Measurements from ENCODE around the gene AQP12A.
"Not testable (repeated sequence)": the region's sequence is repeated elsewhere in the genome, so short reads cannot be mapped to it uniquely, and the experiment has no call there.

Gene AQP12A

DNA sequence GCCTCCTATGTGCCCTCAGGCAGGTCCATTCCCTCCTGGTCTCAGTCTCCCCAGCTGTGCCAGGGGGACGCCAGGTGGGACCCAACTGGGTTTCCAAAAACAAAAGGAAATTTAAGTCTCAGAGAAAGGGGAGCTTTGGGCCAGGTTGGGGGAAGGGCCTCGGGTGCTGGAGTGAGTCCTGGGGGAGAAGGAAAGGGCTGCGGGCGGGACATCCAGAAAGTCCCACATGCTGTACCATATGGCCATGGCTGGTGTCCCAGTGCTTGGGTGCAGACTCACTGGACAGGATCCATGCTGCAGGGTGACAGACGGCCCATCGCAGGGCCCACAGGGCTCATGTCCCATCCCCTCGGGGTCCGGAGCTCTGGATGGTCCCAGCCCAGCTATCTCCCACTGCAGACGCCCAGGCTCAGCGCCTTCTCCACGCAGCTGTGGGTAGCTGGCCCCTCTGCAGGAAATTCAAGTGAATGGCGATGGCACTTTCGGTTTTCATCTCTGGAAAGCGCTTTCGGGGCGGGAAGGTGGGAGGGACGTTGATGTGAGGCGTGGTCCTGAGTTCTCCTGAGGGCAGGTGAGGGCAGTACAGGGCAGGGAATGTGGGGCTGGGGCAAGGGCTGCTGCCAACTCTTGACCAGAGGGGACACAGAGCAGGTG, 1.1 kb upstream of the AQP12A start:
- DNase-seq: not testable (repeated sequence)

DNA sequence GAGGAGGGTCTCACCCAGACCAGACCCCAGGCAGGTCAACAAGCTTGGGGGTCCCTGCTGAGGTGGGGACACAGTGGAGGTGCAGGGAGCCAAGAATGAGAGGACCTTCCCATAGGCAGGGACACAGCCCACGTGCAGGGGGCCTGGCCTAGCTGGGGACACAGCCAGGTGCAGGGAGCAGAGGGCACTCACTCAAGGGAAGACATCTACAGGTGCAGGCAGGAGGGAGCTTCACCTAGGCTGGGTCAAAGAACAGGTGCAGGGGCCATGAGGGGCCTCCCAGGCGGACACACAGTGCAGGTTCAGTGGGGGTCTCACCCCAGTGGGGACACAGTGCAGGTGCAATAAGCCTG, 615 bp upstream of the AQP12A start:
- not testable (repeated sequence) for DNase-seq

DNA sequence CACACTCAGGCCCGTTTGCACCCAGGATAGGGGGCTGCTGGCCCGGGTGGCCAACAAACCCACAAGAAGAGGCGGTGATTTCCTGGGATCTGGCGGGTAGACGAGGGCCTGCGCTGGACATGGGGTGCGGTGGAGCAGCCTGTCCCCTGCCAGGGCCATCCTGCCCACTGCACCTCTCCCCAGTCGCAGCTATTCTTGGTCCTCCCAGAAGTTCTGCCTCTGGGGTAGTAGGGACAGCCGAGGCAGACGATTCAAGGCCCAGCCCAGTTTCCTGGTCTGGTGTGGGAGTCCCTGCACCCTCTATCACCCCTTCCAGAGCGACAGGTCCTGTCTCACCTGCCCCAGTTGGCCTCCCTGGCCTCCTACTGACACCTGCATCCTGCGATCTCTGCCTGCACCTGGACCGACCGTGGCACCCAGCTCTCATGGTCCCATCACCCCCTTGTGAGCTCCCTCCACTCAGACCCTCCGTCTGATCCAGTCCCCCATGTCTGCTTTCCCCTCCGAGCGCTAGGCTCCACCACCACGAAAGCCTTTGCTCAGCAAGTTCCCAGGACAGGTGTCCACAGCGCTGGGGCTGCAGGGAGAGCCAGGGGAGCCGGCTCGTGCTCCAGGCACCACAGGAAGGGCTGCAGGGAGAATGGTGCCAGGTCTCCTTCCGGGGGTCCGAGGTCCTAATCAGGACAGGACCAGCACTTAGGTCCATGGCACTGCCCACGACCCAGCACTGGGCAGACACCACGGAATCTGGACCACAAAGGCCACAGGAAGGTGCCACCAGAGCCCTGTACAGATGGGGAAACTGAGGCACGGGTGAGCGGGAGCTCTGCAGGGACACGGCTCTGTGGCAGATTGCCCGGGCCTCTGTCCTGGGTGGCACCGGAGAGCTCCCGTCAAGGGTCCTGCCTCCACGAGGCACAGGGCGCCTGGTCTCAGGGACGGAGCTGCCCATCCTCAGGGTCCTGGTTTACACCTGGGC, 1.2 kb downstream of the AQP12A start:
- not testable (repeated sequence) for DNase-seq

DNA sequence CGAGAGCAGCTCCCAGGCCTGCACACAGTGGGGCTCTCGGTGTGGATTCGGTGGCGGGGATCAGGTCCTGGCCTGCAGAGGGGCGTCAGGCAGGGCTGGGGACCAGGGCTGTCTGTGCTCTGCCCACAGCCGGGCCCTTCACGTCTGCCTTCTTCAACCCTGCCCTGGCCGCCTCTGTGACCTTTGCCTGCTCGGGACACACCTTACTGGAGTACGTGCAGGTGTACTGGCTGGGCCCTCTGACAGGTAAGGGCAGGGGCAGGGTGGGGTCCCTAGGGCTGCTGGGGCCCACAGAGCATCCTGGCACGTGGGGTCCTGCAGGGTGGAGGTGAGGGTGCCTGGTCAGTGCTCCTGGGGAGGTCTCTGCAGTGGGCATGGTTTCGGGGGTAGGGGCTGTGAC, 2.6 kb downstream of the AQP12A start:
- DNase-seq: not testable (repeated sequence)

DNA sequence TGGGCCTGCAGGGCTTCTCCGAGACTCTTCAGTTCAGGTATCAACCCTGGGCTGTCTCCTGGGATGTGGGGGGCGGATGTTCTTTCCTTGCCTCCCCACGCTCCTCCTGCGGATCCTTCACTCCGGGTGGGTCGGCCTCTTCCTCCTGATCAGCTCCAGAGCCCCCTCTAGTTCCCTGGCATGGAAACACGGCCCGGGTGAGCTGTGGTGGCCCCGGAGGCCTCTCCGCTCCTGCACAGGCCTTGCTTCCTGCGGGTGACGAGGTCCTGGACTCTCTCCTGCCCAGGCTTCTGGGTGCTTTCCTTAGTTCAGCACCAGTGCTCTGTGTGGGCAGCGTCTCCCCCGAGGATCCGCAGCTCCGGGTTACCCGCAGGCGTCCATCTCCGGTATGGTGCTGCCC, 3.9 kb downstream of the AQP12A start:
- not testable (repeated sequence) for DNase-seq

DNA sequence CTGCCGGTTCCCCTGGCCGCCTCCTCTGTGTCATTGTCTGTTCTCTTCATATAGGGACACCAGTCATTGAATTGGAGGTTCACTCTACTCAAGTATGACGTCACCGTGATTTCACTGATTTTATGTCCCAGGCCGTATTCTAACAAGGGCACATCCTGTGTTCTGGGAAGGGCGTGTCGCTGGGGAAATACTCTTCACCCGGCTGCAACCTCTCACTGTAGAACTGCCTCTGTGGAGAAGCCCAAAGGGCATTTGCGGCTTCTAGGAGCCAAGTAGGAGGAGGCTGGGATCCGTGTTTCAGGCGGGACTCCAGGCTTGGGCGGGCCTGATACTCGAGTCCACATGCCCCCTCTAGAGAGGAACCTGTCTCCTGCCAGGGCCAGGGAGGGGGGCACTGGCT, 4.8 kb downstream of the AQP12A start:
- DNase-seq: not testable (repeated sequence)

DNA sequence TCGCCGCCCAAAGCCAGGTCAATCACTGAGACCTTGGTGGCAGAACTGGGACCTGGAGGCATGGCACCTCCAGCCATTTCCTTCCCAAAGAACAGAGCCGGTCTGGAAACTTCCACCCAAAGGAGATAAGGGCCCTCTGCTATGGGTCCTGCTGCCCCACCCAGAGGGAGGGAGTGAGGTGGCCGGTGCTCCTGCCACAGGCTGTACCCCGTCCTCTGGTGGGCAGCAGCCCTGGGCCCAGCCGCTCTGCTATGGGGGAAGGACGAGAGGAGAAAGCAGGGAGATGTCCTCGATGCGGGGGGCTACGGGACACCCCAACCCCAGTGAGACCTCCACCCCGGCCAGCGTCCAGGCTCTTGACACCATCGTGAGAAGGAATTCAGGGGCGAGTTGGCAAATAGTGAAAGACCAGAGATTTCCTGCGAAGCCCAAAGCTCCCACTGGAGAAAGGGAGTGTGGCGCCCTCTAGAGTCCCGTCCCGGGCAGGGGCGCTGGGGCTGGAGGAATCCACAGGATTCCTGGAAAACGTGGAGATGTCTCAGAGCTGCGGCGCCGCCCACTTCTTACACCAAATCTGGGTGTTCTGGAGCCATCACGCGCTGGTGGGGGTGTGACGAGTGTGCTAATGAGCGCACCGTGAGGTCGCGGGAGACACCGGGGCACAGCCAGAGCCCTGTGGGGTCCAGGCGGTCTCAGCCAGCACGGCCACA, 7.3 kb downstream of the AQP12A start:
- not testable (repeated sequence) for DNase-seq

DNA sequence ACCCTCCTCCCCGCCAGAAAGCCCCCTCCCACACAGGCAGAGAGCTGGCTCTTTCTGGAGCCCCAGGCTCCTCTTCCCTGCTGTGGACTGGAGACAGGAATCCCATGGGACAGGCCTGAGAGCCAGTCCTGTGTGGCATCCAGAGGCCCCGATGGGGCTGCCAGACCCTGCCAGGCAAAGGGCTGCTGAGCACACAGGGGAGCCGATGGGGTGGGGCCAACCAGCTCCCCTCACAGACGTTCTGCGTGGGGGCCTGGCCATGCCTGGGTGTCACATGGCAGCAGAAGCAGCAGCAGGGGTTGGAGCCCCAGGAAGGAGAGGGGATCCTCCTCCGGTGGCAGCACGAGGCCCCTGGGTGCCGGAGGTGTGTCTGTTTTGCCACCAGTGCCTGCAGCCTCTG, 8.2 kb downstream of the AQP12A start:
- DNase-seq: not testable (repeated sequence)

DNA sequence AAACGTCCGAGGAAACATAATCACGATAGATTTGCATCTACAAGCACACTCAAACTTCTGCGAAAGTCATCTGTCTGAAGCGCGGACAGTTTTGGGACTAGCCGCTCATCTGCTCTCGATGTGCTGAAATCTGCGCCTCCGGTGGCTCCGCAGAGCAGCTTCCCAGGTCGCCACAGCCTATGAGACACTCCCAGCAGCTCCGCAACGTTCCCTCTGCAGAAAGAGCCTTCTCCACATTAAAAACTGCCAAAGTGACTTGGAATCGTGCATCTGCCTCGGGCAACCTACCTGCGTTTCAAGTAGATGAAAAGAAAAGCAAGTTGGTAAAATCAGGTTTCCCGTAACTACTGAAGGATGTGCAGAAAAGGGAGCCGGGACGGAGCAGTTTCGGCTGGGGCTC, 8.9 kb downstream of the AQP12A start:
- not testable (repeated sequence) for DNase-seq

DNA sequence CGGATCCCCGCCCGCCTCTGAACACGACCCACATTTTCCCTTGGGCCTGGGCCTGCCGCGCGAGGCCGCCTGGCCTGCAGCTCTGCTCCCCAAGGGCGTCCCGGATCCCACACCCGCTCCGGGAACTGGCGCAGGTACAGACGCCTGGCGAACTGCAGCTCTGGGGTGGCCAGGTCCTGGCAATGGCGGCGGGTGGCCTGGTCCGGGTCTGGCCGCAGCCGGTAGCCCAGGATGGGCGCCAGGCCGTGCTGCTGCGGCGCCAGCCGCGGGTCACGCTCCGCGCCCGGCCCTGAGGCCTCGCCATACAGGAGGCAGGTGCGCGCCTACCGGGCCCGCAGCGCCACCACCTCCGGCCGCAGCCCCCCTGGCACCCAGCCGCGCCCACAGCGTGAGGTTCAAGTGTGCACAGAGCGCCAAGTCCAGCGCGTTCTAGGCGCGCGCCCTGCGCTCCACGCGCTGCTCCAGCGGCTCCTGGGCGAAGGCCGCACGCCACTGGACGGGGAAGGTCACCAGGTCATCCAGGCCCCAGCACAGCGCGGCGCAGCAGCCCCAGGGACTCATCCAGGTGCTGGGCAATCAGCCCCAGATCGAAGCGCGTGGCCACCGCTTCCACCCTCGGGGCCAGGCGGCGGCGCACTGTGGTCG, 9.5 kb downstream of the AQP12A start:
- no peak for DNase-seq

DNA sequence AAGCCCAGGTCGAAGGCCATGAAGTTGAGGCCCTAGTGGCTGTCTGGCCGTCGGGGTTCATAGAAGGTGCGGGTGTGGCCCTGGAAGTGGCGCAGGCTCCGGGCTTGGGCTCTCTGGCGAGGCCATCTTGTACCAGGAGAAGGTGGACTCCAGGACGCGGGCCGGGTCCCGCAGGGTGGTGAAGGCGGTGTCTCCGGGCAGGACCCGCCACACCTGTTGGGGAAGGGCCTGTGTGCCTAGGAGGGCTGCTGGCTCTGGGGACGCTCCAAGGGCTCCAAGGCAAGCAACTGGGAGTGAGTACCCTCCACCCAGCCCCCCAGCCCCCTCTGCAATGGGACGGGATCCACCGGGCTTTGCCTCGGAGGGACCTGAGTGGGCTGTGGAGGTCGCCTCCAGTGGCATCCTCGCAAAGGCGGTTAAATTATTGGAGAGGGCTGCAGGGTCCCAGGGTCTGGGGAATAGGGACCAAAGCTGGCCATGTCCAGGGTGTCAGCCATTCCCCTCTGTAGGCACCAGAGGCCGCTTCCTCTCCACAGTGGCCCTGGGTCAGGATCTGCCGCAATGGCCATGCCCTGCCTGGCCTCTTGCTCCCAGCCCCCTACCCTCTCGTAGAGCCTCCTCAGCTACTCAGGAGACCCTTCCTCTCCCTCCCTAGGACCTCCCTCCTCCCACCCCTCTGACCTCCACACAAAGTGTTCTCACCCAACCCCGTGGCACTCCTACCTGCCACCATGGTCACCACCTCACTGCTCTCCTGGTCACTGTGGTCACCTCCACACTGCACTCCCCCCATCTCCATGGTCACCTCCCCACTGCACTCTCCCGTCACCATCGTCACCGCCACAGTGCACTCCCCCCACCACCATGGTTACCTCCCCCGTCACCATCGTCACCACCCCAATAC, 10.3 kb downstream of the AQP12A start:
- DNase-seq: no peak

DNA sequence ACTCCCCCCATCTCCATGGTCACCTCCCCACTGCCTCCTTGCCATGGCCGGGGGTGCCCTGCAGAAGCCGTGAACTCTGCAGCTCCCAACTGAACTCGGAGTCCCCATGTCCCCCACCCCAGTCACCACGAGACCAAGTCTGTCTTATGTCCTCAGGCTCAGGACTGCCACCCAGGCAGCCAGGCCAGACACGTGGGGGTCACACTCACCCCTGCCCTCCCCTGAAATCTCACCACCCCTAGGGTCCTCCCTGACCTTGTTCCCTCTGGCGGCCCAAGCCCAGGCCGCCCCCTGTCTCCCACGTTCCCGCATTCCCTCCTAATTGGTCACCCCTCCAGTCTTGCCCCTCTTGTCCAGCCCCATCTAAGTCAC, 11.0 kb downstream of the AQP12A start:
- no peak for DNase-seq

DNA sequence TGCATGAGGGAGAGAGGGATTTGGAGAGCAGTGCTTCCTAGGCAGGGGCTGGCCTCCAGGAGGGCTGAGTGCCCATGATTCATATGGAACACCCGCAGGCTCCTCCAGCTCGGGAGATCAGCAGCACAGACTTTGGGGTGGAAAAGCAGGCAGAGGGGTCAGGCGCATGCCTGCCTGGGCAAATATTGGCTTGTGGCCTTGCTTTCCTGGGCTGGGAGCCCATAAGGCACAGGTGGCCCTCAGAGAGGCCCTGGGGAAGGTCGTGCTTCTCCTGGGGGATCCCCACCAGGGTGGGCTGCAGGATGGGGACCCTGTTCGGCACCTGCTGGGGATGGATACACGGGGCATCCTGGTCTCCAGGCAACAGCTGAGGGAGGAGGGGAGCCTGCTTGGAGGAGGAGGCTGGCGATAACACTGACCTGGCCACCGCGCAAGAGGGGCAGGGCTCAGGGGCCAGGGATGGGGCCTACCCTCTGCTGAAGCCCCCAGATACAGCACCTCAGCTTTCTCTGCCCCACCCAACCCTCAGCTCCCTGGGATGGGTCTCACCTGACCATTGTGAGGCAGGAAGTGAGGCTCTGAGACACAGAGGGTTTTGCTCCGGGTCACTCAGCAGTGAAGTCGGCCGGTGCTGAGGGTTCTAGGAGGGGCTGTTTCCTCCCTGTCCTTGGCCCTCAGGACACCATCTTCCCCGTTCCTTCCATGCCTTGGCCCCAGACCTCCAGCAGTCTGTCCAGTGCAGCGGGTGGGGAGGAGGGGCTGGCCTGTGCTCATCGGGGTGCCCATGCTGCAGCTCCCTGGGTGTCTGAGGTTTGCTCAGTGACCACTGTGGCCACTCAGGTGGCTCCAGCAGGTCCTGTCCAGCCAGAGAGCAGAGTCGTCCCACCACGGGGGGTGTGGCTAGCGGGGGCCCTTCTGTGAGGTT, 12.0 kb downstream of the AQP12A start:
- DNase-seq: no peak

DNA sequence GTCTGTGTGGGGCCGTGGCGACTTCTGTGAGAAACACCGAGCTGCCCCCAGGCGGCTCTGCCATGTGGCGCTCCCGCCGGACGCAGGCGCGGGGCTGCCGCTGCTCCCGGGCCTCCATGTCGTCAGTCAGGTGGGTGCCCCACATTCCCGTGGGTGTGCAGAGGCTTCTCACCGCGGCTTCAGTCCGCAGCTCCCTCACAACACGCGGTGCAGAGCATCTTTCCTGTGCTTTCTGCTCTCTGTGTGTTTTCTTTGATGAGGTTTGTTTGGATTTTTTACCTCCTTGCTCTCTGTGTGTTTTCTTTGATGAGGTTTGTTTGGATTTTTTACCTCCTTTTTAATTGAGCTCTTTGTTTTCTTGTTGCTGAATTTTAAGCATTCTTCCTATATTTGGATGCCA, 13.0 kb downstream of the AQP12A start:
- DNase-seq: peak; percentile 40

DNA sequence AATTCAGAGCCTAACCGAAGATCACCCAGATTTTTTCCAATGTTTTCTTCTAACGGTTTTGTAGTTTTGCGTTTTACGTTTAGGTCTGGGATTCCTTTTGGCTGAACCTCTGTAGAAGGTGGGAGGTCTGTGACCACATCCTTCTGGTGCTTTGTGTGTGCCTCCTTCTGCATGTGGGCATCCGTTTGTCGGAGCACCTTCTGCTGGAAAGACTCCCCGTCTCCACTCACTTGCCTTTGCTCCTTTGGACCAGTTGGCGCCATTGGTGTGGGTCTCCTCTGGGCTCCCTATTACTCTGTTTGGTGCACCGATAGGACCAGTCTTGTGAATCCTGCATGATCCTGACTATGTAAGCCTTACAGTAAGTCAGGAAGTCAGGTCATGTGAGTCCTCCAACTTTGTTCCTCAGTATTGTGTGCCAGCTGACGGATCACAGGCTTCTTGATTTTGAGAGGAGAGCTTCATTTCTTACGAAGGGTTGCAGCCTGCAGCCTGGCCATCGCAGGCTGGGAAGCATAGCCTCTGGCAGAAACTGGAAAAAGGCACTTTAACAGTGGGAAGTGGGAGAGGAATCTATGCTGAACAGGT, 13.6 kb downstream of the AQP12A start:
- no peak for DNase-seq

DNA sequence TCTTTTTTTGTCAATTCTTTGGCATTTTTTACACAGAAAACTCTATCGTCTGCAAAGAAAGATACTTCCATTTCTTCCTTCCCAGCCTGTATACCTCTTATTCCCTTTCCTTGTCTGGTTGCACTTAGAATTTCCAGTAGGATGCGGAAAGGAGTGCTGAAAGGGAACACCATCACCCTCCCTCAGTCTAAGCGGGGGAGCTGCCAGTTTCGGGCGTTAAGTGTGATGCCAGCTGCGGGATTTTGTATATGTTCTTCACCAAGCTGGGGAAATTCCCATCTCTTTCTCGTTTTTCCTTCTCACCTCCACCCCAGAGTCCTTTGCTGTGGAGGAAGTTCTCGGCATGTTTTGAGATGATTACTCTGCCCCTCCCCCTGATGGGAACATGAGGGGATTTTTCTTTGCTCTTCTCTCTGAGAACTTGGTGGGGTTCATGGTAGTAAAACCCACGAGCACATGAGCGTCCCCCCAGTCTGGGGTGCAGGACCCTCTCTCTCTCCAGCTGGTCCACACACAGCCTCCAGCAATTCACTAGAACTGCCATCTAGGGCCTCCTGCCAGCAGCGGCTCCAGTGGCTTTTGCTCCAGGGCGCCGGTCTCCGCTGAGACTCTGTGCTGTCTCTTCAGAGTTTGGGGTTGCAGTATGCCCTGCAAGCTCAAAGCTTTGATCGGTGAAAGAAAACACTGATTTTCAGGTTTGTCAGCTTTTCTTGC, 15.5 kb downstream of the AQP12A start:
- no peak for DNase-seq

DNA sequence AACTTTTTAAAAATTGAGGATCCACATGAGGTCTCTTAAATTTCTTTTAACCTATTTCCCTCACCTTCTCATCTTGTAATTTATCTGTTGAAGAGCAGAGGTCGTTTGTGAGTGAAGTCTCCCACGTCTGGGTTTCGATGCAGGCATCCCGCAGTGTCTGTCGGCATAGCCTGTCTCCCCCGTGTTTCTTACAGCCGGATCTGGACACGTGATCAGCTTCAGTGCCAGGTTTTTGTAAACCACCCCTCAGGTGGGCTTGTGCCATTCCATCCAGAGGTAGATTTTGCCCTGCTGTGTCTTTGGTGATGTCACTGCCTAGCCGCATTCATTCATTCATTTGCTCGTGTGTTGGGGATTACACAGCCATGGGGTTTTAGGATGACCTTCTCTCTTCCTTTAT, 16.2 kb downstream of the AQP12A start:
- DNase-seq: no peak

DNA sequence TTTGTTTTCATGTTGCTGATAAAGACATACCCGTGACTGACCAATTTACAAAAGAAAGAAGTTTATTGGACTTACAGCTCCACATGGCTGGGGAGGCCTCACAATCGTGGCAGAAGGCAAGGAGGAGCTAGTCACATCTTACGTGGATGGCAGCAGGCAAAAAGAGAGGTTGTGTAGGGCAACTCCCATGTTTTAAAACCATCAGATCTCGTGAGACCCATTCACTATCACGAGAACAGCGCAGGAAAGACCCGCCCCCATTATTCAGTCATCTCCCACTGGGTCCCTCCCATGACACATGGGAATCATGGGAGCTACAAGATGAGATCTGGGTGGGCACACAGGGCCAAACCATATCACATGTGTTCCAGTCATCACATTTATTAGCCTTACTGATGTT, 16.8 kb downstream of the AQP12A start:
- DNase-seq: no peak

DNA sequence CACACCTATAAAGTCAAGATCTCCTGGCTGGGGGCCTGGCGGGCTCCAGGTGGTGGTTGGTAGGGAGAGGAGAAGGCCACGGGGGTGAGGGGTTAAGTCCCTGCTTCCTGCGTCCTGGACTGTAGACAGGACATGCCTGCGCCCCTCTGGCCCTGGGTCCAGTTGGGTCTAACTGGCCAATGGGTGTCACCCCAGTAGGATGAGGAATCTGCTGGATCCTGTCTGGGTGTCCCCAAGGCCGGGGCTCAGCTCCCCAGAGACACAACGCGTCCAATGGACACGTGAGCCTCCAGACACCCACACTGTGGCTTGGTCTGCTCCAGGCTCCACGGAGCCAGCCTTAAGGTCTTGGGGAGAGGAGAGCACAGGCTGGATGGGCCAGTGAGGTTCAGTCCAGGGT, 19.6 kb downstream of the AQP12A start:
- no peak for DNase-seq

DNA sequence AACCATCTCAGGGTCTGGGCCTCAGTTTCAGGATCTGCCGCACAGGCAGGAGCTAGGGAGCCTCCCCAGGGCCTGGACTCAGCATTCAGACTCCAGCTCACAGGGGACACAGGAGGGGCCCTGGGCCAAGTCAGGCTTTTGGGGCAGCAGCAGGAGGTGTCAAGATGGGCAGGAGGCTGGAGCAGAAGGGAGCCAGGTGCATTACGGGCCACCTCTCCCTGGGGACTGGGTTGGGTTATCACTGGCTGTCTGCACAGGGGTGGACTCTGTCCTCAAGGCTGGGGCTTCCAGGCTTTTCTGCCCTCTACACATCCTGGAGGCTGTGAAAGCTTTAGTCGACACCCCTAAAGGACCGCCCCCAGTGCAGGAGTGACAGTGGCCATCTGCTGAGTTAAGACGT, 20.0 kb downstream of the AQP12A start:
- no peak for DNase-seq
